Activated CD8-positive, alpha-beta T cell treated with anti-CD3 and anti-CD28 coated beads for 36 hours (primary cell): ENCODE results near the gene ZNG1C. TPM values are rescaled to one million over a fixed set of nuclear protein-coding genes. Genes with fewer than 3 reads are reported as not detected.
"Not testable (repeated sequence)": the region's sequence is repeated elsewhere in the genome, so short reads cannot be mapped to it uniquely, and the experiment has no call there.

Experiments used
- ATAC-seq: fragments of 200-7000 bp; cut with Tn5 transposase; one replicate; pipeline ENCODE4 v1.10.0; 2021; ENCODE audit warnings: mild to moderate bottlenecking, moderate library complexity
- CTCF ChIA-PET: fragments of 350-600 bp; sonication (Branson Sonifier 250); formaldehyde crosslinking; loops from one replicate; lab custom pipeline; 2021; ENCODE audit warnings: antibody characterized with exemption; lab: Charles Lee
- POLR2A ChIA-PET: fragments of 350-600 bp; sonication (Branson Sonifier 250); formaldehyde crosslinking; loops from one replicate; lab custom pipeline; 2021; ENCODE audit warnings: antibody characterized with exemption; lab: Charles Lee
- DNase-seq: peaks from one replicate; pipeline ENCODE4 v3.0.0-alpha.2; 2020
- H3K27ac Mint-ChIP-seq: one replicate; pipeline ENCODE4 v1.8.0; 2021; ENCODE audit warnings: mild to moderate bottlenecking, mixed read lengths
- H3K27me3 Mint-ChIP-seq: one replicate; pipeline ENCODE4 v1.8.0; 2021; ENCODE audit warnings: mixed read lengths
- H3K36me3 Mint-ChIP-seq: one replicate; pipeline ENCODE4 v1.8.0; 2021; ENCODE audit warnings: low read depth, mixed read lengths
- H3K4me1 Mint-ChIP-seq: one replicate; pipeline ENCODE4 v1.8.0; 2021; ENCODE audit warnings: low read depth, mixed read lengths
- H3K4me3 Mint-ChIP-seq: one replicate; pipeline ENCODE4 v1.8.0; 2021; ENCODE audit warnings: mild to moderate bottlenecking, moderate library complexity, mixed read lengths
- H3K9me3 Mint-ChIP-seq: one replicate; pipeline ENCODE4 v1.8.0; 2021; ENCODE audit warnings: mixed read lengths
- intact Hi-C: fragments of 100-400 bp; cut with micrococcal nuclease; formaldehyde crosslinking; loops from one replicate; pipeline ENCODE4 v1.10.0; 2022
- total RNA-seq, 2 experiments: library from RNA; stranded (reverse); gene quantifications; one replicate each; pipeline ENCODE4 v1.2.3, GENCODE V29; 2021
- TF ChIP-seq, protein P1 (sequence below): fragments of 200-600 bp; IDR thresholded peaks from one replicate; pipeline ENCODE4 v1.8.0; 2022; ENCODE audit warnings: antibody characterized with exemption, mild to moderate bottlenecking

The ZNG1C gene
- total RNA-seq, 2 experiments from 2014 or later, result 43.7 to 57.8 TPM

- DNase-seq, POLR2A ChIA-PET, H3K4me3 Mint-ChIP-seq, H3K27me3 Mint-ChIP-seq, H3K4me1 Mint-ChIP-seq, H3K36me3 Mint-ChIP-seq, intact Hi-C loops, H3K27ac Mint-ChIP-seq, H3K9me3 Mint-ChIP-seq: not testable (repeated sequence)
- TF ChIP-seq, protein P1, sequence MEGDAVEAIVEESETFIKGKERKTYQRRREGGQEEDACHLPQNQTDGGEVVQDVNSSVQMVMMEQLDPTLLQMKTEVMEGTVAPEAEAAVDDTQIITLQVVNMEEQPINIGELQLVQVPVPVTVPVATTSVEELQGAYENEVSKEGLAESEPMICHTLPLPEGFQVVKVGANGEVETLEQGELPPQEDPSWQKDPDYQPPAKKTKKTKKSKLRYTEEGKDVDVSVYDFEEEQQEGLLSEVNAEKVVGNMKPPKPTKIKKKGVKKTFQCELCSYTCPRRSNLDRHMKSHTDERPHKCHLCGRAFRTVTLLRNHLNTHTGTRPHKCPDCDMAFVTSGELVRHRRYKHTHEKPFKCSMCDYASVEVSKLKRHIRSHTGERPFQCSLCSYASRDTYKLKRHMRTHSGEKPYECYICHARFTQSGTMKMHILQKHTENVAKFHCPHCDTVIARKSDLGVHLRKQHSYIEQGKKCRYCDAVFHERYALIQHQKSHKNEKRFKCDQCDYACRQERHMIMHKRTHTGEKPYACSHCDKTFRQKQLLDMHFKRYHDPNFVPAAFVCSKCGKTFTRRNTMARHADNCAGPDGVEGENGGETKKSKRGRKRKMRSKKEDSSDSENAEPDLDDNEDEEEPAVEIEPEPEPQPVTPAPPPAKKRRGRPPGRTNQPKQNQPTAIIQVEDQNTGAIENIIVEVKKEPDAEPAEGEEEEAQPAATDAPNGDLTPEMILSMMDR, result peak; percentile 41
- CTCF ChIA-PET, result interaction anchor here (1.2 kb wide), 1 partner anchor 217 kb away, joined by 4 read pairs; no protein-coding TSS in a partner anchor
- peak; percentile 98 for ATAC-seq
These were observed 100.7 kb downstream of the ZNG1C start for GRCh38 chr9:68342265-68343025.

- H3K4me3 Mint-ChIP-seq, H3K27ac Mint-ChIP-seq, intact Hi-C loops, H3K9me3 Mint-ChIP-seq, ATAC-seq, DNase-seq, POLR2A ChIA-PET, H3K27me3 Mint-ChIP-seq, H3K36me3 Mint-ChIP-seq, H3K4me1 Mint-ChIP-seq: not testable (repeated sequence)
- CTCF ChIA-PET, result interaction anchor here (1.2 kb wide), 1 partner anchor 217 kb away, joined by 4 read pairs; no protein-coding TSS in a partner anchor
These were observed 101.5 kb downstream of the ZNG1C start for GRCh38 chr9:68343242-68343641.

DNA sequence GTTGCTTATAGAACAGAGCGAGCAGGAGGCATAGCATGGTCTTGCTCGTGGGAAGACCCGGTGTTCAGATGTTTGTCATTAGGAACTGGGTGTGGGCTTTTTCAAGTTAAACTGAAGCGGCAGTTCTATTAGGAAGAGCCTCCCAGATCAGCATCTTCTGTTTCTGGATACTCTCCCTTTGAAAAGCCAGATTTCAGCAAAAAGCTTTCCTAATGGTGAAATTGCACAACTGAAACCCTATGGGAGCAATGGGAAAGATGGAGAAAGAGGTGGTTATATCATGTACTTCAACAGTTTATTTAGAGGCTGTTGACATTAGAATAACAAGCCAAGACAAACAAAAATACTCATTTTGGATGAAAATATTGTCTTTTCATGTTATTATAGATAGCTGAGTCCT, 102.2 kb downstream of the ZNG1C start:
- H3K9me3 Mint-ChIP-seq, H3K27me3 Mint-ChIP-seq, H3K4me1 Mint-ChIP-seq, H3K27ac Mint-ChIP-seq, CTCF ChIA-PET, intact Hi-C loops, DNase-seq, ATAC-seq, H3K36me3 Mint-ChIP-seq, H3K4me3 Mint-ChIP-seq, POLR2A ChIA-PET: not testable (repeated sequence)

Other genes starting within 250 kb of the ZNG1C start
- gene FOXD4L3, start 60.9 kb downstream of the ZNG1C start, total RNA-seq, result under 1 TPM in 1 of 2 experiments, not detected in 1; 0.14 TPM
- gene PGM5, start 114.6 kb downstream of the ZNG1C start, total RNA-seq, result not detected